SK-N-SH (cell line): ENCODE results near the gene ZNF227.
"Not testable (repeated sequence)": the region's sequence is repeated elsewhere in the genome, so short reads cannot be mapped to it uniquely, and the experiment has no call there.

Experiments
- CTCF ChIP-seq: fragments of 200-600 bp; sonication (generic); IDR thresholded peaks from 2 replicates; pipeline ENCODE4 v1.6.1; 2017; ENCODE audit warnings: antibody characterized with exemption, mild to moderate bottlenecking, moderate library complexity
- EP300 ChIP-seq, 2 experiments: IDR thresholded peaks; 2 replicates each; pipeline versions ENCODE4 v1.4.0 to v1.6.1; 2012; ENCODE audit warnings: borderline replicate concordance in 1 of 2, low read depth in 1 of 2, low read length in 1 of 2
- GABPA ChIP-seq: IDR thresholded peaks from 2 replicates; pipeline ENCODE4 v1.4.0; 2012; ENCODE audit warnings: low read depth, mild to moderate bottlenecking
- MAX ChIP-seq: IDR thresholded peaks from 2 replicates; pipeline ENCODE4 v1.4.0; 2012; ENCODE audit warnings: low read depth
- NRF1 ChIP-seq: IDR thresholded peaks from 2 replicates; pipeline ENCODE4 v1.6.1; 2012; ENCODE audit warnings: low read depth, mild to moderate bottlenecking, low read length
- REST ChIP-seq: IDR thresholded peaks from 2 replicates; pipeline ENCODE4 v1.6.1; 2012; ENCODE audit warnings: mild to moderate bottlenecking, low read depth, low read length, moderate library complexity
- TAF1 ChIP-seq: IDR thresholded peaks from 2 replicates; pipeline ENCODE4 v1.6.1; 2012; ENCODE audit warnings: low read depth, mild to moderate bottlenecking, low read length, moderate library complexity, borderline replicate concordance
- TCF12 ChIP-seq: IDR thresholded peaks from 2 replicates; pipeline ENCODE4 v1.4.0; 2012
- USF2 ChIP-seq: fragments of 150-350 bp; IDR thresholded peaks from 2 replicates; pipeline ENCODE4 v1.6.1; 2017; ENCODE audit warnings: antibody characterized with exemption, low read length, low read depth, borderline replicate concordance
- YY1 ChIP-seq: IDR thresholded peaks from 2 replicates; pipeline ENCODE4 v1.4.0; 2012; ENCODE audit warnings: low read depth, mild to moderate bottlenecking
- ZBTB33 ChIP-seq: IDR thresholded peaks from 2 replicates; pipeline ENCODE4 v1.4.0; 2012; ENCODE audit warnings: low read depth, borderline replicate concordance

- not testable (repeated sequence) for TF ChIP-seq MAX; CTCF; GABPA; REST; ZBTB33; USF2; TAF1; NRF1; YY1; EP300 (IDR thresholded peaks at IDR 0.05; ENCODE audit: borderline replicate concordance in 1 of 2, low read depth in 1 of 2, low read length in 1 of 2); TCF12
These were observed 7.6 kb downstream of the ZNF227 start for GRCh38 chr19:44219926-44220325.
